GM12865 (cell line): ENCODE results near the gene AMN.
"Not testable (repeated sequence)": the region's sequence is repeated elsewhere in the genome, so short reads cannot be mapped to it uniquely, and the experiment has no call there.

ENCODE experiments used
- DNase-seq: peaks from one replicate; pipeline ENCODE4 v3.0.0; 2010; ENCODE audit warnings: low read depth
- H3K4me3 ChIP-seq: 2 replicates; pipeline ENCODE4 v1.5.1; 2011; ENCODE audit warnings: mild to moderate bottlenecking, low read depth, low read length, control low read depth
- TF ChIP-seq, protein P1 (sequence below): IDR thresholded peaks from 2 replicates; pipeline ENCODE4 v1.5.1; 2011; ENCODE audit warnings: low read length, control low read depth, low read depth, inconsistent platforms; ENCODE audit not compliant: insufficient read depth; ENCODE audit errors: missing control alignments

Gene AMN

DNA sequence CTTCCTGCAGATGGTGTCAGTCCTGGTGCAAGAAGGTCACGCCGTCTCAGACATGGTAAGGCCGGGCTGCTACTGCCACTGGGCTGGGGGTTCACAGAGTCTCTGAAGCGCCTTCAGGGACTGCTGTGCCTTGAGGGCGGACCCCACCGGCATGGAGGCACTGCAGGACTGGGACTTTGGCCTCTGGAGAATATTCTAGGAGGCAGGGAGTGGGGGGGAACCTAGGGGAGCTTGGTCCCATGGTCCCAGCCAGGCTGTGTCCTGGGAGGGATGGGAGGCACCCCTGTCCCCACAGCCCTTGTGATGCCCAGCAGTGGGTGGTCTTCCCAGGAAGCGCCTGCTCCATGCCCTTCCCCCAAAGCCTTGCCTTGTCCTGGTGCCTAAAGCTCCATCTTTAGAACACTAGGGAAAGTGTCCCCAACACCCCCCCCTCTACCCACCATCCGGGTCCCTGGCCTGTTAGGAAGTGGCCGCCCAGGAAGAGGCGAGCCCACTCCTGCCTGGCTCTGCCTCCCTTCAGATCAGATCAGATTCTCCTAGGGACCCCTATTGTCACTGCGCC, 1.5 kb downstream of the AMN start:
- no peak for DNase-seq
- H3K4me3 ChIP-seq: no peak overlapping the region
- TF ChIP-seq, protein P1, sequence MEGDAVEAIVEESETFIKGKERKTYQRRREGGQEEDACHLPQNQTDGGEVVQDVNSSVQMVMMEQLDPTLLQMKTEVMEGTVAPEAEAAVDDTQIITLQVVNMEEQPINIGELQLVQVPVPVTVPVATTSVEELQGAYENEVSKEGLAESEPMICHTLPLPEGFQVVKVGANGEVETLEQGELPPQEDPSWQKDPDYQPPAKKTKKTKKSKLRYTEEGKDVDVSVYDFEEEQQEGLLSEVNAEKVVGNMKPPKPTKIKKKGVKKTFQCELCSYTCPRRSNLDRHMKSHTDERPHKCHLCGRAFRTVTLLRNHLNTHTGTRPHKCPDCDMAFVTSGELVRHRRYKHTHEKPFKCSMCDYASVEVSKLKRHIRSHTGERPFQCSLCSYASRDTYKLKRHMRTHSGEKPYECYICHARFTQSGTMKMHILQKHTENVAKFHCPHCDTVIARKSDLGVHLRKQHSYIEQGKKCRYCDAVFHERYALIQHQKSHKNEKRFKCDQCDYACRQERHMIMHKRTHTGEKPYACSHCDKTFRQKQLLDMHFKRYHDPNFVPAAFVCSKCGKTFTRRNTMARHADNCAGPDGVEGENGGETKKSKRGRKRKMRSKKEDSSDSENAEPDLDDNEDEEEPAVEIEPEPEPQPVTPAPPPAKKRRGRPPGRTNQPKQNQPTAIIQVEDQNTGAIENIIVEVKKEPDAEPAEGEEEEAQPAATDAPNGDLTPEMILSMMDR: no peak

DNA sequence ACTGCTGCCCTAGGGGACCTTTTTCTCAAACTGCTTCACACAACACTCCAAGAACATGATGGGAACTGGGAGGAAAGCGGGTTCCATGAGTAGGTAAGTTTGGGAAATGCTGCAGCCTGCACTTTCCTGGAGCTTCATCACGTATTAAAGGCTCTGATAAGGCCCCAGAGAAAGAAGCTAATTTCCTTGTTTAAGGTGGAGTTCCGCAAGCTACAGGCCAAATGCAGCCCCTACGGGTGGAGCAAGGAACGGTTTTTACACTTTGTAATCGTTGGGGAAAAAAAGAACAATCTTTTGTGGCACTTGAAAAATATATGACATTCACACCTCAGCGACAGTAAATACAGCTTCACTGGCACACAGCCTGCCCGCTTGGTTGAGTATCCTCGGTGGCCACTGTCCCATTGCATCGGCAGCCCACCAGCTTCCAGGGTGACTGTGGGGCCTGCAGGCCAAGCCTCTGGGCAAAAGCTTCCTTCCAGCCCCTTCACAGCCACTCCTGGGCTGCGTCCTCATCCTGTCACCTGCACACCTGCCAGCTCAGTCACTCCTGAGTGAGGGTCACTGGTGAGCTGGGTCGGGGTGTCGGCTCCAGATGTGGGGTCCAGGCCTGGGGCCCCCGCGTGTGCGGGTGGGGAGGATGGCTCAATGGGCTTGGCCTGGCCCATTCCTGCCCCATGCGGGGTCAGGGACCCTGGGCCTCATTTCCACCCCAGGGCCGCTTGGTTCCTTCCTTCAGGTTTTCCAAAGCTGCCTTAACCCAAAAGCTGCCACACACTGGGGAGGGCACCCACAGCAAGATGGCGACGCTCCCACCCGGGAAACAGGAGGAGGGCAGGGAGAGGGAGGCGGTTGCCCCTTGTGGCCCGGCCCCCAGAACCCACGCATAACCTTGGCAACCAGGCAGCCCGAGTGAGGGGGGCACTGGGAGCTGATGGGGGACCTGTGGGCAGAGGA, 2.4 kb downstream of the AMN start:
- TF ChIP-seq, protein P1: no peak
- no peak for DNase-seq
- no peak overlapping the region for H3K4me3 ChIP-seq

DNA sequence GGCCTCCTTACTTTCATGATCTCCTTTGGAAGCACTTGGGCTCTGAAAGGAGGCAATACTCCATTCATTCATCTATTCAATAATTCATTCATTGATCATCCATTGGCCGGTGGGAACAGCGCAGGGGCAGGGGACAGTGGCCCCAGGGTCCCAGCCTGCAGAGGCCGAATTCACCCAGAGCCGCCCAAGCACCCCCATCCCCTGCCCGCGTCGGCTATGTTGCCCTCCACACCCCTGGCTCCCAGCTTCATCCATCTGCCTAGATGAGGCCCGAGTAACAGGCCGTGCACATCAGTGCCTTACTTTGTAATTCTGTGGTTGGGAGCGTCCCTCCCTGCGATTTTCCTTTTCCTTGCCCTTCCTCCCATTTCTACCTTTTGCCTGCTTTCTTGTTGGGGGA, 3.2 kb downstream of the AMN start:
- no peak overlapping the region for H3K4me3 ChIP-seq
- DNase-seq: no peak
- TF ChIP-seq, protein P1: no peak

DNA sequence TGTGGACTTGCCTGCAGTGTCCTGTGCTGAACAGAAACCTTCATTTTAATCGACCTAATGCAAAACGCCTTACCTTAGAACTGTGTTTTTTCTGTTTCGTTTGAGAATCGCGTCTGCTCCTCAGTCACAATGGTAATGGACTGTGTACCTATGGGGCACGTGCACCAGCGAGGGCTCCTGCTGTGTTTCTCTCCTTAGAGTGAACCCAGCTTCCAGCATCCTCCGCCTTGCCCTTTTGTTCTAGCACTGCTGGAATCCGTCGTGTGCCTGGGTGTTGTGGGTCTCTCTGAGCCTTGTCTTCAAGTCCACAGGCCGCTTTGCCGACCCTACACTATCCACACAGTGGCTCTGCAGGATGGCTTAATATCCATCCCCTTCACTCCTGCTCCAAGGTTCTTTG, 3.6 kb downstream of the AMN start:
- TF ChIP-seq, protein P1: no peak
- no peak for DNase-seq
- H3K4me3 ChIP-seq: no peak overlapping the region

DNA sequence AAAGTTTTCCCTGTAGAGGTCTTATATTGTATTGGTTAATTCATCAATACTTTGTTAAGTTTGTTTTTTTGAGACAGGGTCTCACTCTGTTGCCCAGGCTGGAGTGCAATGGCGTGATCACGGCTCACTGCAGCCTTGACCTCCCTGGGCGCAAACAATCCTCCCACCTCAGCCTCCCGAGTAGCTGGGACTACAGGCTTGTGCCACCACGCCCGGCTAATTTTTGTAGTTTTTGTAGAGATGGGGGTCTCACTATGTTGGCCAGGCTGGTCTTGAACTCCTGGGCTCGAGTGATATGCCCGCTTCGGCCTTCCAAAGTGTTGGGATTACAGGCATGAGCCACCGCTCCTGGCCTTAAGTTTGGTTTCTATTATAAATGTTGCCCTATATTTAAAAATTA, 4.4 kb downstream of the AMN start:
- DNase-seq, H3K4me3 ChIP-seq: not testable (repeated sequence)

DNA sequence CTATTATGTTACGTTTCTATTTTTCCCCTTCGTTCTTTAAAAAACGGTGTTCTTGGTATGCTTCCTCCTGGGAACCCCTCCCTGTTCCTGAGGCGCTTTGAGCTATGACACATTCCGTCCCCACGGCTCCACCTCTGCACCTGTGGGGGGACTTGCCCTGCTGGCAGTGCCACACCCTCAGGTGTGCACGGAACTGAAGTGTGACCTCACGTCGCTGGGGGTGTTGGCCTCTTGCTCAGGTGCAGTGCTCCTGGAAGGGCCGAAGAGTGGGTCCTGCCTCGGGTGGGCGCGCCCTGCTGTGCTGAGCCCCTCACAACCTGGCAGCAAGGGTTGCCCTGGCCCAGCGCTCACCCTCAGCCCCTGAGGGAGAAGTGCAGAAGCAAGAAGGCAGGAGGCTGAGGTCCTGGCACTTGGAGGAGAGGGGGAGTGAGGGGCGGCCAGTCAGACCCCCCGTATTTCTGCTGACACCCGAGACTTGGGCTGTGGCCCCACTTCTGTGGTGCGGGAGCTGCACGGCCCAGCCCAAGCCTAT, 4.9 kb downstream of the AMN start:
- DNase-seq: no peak
- TF ChIP-seq, protein P1: no peak
- no peak overlapping the region for H3K4me3 ChIP-seq

DNA sequence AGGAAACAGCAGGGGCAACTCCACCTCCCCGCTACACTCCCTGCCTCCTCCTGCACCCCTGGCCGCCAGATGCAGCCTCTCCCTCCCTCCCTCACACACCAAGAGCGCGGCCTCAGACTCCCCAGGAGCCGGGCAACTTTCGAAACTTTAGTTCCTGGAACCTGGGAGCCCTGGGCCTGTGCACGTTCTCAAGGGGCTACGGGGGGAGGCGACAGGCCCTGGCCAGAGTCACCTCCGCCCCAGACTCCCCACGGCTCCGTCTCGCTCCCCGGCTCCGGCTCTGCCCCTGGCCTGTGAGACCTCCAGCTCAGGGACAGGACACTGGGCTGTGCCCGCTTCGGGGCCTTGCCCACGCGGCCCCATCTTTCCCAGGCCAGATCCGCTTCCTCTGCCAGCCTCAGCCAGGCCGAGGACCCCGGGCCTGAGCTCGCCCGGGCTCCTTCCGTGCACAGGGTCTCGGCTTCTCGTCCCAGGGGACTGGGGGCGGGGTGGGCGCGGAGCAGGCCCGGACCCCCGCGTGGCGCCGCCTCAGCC, 5.5 kb downstream of the AMN start:
- TF ChIP-seq, protein P1: no peak
- DNase-seq: no peak
- H3K4me3 ChIP-seq: peak overlapping the region; percentile 64
